GM18951 (cell line): ENCODE data around the gene PID1.

ENCODE experiments used
- POLR2A ChIP-seq: IDR thresholded peaks from 4 replicates; pipeline ENCODE4 v1.6.1; 2011; ENCODE audit warnings: mild to moderate bottlenecking; ENCODE audit not compliant: insufficient read length, insufficient read depth; ENCODE audit errors: extremely low read depth
- in situ Hi-C: fragments of 300-500 bp; cut with MboI; formaldehyde crosslinking; loops from one replicate; pipeline ENCODE4 v1.12.0; 2022; ENCODE audit warnings: low sequenced_read_pairs, mixed read lengths, inconsistent platforms; ENCODE audit not compliant: unreplicated experiment

PID1 gene

DNA sequence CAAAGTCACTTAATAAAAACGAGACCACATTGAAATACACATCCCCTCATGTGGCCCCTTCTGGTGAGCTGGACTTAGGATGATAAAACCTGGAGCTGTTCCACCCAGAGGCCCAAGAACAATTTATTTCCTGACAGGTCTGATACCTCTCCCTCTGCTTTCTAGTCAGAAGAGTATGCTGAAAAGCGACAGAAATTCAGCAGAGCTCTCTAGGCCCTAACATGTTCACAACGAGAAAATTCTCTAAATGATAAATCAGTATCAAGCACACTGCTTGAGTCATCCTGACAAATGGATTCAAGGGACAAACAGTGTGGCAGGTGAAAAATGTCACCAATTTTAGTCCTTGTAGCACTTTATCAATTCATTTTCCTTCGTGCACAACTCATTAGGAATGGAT lies 233.5 kb downstream of the PID1 start:
- TF ChIP-seq POLR2A, result no peak

DNA sequence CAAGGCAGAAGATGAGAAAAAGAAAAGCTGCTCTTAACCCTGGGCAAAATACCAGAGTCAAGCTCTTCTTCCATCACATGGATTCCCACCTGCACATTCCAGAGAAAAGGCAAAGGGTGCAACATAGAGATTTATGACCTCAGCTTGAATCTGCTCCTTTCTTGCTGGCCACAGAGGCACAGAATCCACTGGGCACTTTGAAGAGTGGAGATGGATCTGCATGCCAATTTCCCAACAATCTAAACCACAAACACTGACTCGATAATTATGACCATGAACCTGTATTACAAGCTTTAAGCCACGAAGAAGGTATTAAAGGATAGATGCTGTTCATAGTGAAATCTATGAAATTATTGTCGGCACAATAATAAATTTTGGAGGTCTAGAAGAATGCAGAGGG lies 237.3 kb downstream of the PID1 start:
- TF ChIP-seq POLR2A, result no peak
- in situ Hi-C loops, result no loop called here

More for the DNA sequence above, 233.5 kb downstream of the PID1 start:
- in situ Hi-C loops, result no loop called here

DNA sequence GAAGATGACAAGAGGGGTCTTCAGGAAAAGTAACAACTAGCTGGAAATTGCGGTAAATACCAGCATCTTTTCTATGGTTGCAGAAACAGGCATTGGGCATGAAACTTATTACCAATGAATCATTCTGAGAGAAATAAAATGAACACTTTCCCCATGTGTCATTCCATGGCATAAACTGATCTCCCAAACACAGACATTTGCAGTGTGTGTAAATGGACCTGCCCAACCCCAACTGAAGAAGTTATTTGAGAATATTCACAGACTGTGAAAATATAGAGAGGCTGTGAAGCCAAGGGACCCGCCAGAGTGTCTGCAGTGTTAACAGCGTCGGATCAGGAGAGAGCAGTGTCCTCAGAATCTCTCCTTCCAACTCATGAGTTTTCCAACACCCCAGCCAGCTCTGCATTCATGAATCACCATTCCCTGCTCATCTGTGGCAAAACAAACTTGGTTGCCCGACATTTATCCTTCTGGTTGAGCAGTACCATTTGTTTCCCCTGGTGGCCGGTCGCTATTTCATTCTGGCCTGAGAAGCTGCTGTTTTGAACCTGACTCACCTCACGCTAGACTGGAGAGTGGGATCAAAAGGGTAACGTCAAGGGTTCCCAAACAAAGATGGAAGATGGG lies 238.4 kb downstream of the PID1 start:
- no peak for TF ChIP-seq POLR2A
- in situ Hi-C loops, result no loop called here

DNA sequence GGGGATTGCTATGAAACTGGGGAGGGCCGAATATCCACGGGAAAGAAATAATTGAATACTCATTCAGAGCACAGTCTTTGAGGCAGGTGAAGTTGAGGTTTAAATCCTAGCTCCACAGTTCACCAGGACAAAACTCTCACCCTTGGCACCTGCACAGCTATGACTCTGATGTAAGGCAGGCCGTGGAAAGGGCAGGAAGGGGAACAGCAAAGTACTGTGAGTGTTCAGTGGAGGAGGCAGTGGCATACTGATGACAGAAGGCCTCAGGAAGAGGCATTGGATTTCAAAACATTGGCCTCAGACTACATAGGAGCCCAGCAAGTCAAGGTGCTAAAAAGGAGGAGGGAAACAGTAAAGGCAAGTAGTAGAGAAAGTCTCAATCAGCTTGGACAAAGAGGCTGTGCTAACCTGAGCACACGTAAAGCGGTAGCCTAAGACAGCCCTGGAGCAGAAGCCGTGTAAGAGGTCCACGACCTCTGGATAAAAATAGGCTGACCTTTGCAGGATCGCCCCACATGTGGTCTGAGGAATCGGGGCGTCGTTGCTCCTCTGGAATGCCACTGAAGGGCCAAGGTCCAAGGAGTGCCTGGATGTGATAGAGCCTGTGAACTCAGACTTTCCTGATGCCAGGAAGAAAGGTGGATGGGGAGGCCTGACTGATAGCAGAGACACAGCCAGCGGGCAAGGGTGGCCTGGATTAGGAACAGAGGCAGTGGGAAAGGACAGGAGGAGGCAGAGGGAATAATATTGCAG lies 243.6 kb downstream of the PID1 start:
- no peak for TF ChIP-seq POLR2A
- in situ Hi-C loops, result no loop called here

DNA sequence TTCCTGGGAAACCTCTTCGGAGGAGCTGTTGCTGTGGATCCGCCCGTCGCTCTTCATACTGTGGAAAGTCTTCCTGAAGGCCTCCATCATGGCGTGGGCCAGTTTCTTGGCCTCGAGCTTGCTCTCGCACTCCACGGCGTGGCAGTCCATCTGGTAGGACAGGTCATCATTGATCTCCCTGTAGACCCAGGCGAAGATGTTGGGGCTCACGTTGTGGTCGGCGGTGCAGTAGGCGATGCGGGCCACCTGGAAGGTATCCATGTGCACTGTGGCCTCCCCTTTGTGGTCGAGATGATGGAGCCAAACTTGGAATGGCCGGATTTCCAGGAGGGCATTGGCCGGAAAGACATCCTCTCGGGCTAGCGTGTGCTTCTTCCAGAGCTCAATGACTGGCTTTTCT lies 245.4 kb downstream of the PID1 start:
- TF ChIP-seq POLR2A, result no peak
- in situ Hi-C loops, result no loop called here

DNA sequence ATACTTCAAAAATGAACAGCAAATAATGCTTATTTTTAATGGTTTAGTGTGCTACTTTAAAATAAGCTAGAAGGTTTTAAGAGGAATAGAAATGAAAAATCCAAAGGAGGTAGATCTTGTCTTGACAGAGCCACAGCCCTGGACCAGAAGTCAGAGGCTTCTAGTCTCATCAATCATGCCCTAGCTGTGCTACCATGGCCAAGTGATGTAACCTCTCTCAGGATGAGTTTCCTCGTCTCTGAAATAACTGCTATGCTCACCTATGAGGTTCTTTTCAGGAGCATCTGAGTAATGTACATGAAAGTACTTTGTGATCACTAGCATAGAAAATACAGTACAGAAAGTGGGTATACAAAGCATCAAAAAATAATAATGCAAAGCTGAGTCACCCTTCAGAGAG lies 248.4 kb downstream of the PID1 start:
- in situ Hi-C loops, result no loop called here
- no peak for TF ChIP-seq POLR2A

DNA sequence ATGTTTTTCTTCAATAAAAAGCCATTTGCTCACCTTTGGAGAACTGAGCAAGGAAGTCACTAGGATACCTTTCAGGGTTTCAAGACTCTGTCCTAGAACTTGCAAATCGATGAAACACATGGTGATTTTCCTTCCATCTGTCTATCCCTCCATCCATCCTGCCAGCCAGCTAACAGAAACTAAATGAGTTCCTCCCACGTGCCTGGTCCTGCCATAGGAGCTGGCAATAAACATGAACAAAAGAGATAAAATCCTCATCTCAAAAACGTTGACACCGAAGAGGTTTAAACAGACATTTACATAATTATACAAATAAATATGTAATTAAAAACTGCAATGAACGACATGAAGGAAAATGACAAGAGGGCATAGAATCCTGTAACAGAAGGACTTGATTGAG lies 249.0 kb downstream of the PID1 start:
- in situ Hi-C loops, result no loop called here
- no peak for TF ChIP-seq POLR2A

DNA sequence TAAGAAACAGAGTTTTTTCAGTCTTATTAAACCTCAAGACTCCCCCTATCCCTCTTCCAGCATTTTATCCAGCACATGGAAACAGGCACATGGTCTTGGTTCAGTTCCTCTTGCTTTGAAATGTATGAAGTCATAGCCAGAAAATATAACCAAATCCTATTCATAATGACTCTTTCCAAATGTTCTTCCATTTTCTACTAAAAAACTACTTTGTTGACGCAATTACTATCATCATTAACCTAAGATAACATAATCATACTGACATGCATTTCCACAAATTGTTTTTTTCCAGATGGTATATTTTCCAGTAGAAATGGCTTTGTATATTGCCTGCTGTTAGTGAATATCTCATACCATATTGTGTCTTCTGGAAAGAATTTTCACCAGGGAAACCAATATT lies 261.3 kb downstream of the PID1 start:
- in situ Hi-C loops, result no loop called here
- TF ChIP-seq POLR2A, result no peak

DNA sequence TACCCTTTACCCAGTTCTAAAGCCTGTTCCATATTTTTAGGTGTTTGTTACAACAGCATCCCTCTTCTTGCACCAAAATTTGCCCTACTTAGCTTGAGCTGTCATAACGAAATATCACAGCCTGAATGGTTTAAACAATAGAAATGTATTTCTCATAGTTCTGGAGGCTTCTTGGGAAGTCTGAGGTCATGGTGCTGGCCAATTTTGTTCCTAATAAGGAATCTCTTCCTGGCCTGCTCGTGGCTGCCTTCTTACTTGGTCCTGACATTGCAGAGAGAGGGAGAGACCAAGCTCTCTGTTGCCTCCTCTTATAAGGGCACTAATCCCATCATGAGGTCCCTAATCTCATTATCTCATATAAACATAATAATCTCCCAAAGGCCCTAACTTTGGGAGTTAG lies 267.8 kb downstream of the PID1 start:
- in situ Hi-C loops, result no loop called here
- no peak for TF ChIP-seq POLR2A

DNA sequence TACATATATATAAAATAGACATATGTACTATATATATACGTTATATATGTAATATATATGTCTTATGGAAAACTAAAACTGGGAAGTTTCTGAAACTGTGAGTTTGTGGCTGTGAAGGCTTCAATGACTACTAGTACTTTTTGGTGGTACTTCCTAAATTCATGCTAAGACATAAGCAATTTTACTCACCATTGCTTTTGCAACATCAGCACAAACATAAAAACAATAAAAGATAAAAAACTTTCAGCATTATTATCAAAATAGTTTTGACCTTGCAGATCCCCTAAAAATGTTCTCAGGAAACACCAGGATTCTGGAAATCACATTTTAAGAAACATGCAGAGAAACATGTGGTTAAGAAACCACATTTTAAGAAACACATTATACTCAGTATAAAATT lies 269.9 kb downstream of the PID1 start:
- in situ Hi-C loops, result no loop called here
- no peak for TF ChIP-seq POLR2A

DNA sequence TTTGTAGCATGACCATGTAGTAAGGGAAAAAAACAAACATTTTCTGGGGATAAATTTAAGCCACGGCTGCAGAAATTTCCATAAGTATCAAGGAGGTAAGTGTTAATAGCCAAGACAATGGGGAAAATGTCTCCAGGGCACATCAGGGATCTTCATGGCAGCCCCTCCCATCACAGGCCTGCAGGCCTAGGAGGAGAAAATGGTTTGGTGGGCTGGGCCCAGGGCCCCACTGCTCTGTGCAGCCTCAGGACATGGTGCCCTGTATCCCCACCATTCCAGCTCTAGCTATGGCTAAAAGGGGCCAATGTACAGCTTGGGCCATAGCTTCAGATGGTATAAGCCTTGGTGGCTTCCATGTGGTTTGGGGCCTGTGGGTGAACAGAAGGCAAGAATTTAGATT lies 271.8 kb downstream of the PID1 start:
- in situ Hi-C loops, result no loop called here
- no peak for TF ChIP-seq POLR2A

DNA sequence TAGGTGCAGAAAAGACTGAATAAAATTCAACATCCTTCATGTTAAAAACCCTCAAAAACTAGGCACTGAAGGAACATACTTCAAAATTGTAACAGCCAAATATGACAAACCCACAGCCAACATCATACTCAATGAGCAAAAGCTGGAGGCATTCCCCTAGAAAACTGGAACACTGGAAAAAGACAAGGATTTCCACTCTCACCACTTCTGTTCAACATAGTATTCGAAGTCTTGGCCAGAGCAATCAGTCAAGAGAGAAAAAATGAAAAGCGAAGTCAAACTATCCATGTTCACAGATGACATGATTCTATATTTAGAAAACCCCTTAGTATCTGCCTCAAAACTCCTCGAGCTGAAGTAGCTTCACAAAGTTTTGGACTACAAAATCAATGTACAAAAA lies 282.3 kb downstream of the PID1 start:
- in situ Hi-C loops, result no loop called here

DNA sequence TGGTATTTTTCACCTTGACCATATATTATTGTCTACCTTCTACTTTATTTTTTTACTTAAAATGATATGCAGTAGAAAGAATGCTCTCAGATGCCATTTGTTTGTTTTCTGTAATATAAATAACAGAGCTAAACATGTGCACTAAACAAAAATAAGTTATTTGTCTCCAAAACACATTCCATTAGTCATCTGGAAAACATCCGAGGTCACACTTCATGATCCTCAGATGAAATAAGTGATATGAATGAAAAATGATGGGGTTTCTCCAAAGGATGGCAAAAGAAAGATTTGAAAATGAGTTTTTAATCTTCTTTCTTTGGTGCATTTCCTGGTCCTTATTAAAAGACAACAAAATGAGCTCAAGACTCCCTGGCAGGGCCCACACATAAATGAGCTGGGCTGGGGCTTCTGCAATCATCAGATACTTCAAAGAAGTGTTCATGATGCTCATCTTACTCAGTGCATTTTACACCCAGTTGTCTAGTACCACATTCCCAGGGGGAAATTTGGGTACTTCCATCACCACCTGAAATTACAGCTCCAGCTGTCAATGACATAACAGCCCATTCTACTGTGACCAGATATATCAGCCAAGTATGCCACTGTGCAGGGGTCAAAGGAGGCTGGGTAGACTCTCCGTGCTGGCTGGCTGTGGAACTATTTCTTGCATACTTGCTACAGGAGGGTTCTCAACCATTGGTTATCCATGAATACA lies 283.5 kb downstream of the PID1 start:
- no peak for TF ChIP-seq POLR2A
- in situ Hi-C loops, result no loop called here

More for the DNA sequence above, 282.3 kb downstream of the PID1 start:
- no peak for TF ChIP-seq POLR2A

DNA sequence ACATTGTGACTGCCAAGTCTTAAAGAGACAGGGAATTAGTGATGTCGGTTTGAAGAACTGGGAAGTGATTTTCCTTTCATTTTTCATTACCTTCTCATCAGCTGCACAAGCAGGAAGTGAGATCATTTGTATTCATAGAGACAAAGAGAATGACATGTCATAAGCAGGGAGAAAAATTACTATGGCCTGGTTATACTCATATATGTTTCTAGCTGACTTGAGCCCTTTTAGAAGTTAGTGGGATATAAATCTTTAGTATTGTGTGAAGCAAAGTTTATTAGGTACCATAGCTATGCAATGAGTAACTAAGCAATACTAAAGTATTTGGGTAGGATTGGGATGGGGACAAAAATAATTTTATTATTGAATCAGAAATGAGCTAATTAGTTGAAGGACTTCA lies 284.1 kb downstream of the PID1 start:
- no peak for TF ChIP-seq POLR2A
- in situ Hi-C loops, result no loop called here
